COLO829 (cell line): ENCODE data around the gene OR4C11.
A peak's percentile ranks its signal among the peaks of the same experiment; 100 is the strongest.

ENCODE experiments used
- DNase-seq: peaks from one replicate; pipeline ENCODE4 v3.0.0; 2012; ENCODE audit warnings: low spot score

OR4C11 gene

GRCh38 chr11:55607545-55607944 is at the start of gene OR4C11:
Gene OR4C11 (minus strand): TSS chr11:55607645. CDS start chr11:55604373, 3,272 bp downstream.
- no peak for DNase-seq

- DNase-seq = peak; percentile 67
Measured at GRCh38 chr11:55655096-55655495, 47.7 kb upstream of the OR4C11 start.

GRCh38 chr11:55652560-55652959 is 45.1 kb upstream of the OR4C11 start:
- no peak for DNase-seq

DNA sequence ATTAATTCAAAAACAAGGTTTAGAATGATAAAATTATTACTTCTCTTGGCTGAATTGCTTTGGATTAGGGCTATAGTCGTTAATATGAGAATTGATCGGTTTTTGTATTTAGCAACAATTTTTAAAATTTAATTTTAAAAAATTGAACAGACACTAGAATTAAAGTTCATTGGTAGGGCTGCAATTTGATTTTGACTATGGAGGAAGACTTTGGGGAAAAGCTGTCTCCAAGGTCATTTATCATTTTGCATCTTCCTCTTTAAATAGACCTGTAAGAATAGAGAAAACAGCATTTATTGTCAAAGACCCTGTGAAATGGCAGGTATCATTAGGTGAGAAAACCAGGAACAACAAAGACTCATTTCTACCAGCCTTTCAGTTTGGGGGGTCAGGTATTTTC is 40.6 kb upstream of the OR4C11 start, which contains the start of gene OR4S2:
Gene OR4S2, plus strand, starts transcription at position 301 of the 400 bp plus-strand sequence. CDS start 2,577 bp downstream, outside the sequence.
- no peak for DNase-seq

DNA sequence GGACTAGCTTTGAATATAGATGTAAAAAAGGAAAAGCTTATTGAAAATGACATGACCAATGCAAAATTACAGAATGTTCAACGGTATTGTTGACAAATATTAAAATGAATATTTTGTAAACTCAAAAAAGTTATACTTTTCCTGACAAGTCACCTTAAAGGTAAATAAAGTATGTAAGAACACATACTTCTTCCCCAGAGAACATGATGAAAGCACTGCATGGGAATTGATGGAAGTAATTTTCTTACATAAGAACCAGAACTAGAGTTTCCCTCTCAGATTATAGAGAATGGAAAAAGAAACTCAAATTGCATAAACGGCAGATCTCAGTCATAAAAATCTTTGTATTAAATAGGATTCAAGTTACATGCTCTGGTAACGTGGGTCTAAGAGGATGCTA is 27.4 kb upstream of the OR4C11 start, which contains the start of gene OR4P4:
Gene OR4P4, plus strand, starts transcription at position 301 of the 400 bp plus-strand sequence.
- no peak for DNase-seq

DNA sequence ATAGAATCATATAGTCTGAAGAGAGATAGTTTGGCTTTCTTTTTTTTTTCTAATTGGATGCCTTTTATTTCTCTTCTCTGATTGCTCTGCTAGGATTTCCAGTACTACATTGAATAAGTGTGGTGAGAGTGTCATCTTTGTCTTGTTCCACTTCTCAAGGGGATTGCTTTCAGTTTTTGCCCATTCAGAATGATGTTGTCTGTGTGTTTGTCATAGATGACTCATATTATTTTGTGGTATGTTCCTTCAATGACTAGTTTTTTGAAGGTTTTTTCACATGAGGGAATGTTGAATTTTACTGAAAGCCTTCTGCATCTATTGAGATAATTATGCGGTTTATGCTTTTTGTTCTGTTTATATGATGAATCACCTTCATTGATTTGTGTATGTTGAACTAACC is 17.1 kb upstream of the OR4C11 start:
- DNase-seq = peak; percentile 1

GRCh38 chr11:55572548-55572947 is 34.9 kb downstream of the OR4C11 start:
- DNase-seq = no peak

DNA sequence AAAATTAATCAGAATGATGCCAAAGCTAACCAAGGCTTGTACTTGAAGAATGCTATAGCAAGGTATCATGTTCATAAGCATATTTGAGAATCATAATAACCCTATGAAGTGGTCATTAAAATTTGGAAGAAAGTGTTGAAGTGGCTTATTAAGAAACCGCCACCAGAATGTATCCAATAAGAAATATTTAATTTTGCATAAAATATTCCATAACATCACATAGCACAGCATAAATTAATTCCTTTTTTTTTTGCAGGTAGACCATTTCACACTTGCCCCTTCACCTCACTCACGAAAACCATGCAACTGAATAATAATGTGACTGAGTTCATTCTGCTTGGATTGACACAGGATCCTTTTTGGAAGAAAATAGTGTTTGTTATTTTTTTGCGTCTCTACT is 35.6 kb downstream of the OR4C11 start, which contains the start of gene OR4C16:
Gene OR4C16, plus strand, starts transcription at position 301 of the 400 bp plus-strand sequence. Its CDS starts 0 bp downstream, at position 301.
- no peak for DNase-seq

DNA sequence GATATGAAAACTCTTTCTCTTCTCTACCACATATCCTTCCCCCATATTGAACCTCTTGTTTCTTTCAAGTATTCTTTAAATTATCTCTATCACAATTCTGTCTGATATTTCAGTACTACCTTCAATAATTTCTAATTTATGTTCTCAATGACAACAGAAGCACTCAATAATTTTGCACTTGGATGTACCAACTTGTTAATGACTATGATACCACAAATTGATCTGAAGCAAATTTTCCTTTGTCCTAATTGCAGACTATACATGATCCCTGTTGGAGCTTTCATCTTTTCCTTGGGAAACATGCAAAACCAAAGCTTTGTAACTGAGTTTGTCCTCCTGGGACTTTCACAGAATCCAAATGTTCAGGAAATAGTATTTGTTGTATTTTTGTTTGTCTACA is 53.3 kb downstream of the OR4C11 start, which contains the start of gene OR4C15:
Gene OR4C15, plus strand, starts transcription at position 301 of the 400 bp plus-strand sequence. Its CDS starts 0 bp downstream, at position 301.
- no peak for DNase-seq
